ENCODE measurements around the gene TTC21A.

Gene TTC21A

DNA sequence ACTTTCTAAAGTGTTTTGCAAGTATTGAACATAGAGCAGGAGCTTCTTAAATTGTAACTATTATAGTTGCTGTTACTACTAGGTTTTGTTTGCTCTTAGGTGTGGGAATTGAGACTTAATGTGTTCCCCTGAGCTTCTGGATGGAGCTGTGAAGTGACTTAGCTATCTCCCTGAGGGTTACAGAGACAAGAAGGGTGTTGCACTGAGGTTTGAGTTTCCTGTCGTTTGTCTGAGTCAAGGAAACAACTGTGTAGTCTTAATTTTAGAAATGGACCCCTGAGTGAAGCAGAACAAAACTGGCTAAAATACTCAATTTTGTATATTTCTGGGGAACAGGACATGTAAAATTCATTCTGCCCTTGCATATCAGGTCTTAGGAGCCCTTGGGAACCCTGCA lies 20.4 kb downstream of the TTC21A start:
- H3K4me1 ChIP-seq (ENCODE audit: low read length): 0 out of 2 replicates have a peak, but pooled peaks cover 7% of the 10 kb centered on the region
- H3K27ac ChIP-seq (ENCODE audit: low read length): no peak overlapping the region
- H2AFZ ChIP-seq (ENCODE audit: low read length): no peak overlapping the region
- no peaks in the 10 kb centered on the region for H3K36me3 ChIP-seq (replicated peaks; ENCODE audit: insufficient read depth, low read length)
- no peaks in the 10 kb centered on the region for H3K27me3 ChIP-seq (replicated peaks; ENCODE audit: insufficient read depth, low read length)
- H3K79me2 ChIP-seq (ENCODE audit: low read length): no peaks in the 10 kb centered on the region
- no peak overlapping the region for H3K4me2 ChIP-seq (ENCODE audit: low read depth, low read length)
- no peak for DNase-seq
- H3K4me3 ChIP-seq (ENCODE audit: low read length): no peak overlapping the region
- H3K9me3 ChIP-seq (replicated peaks; ENCODE audit: insufficient read depth, low read length): no peaks in the 10 kb centered on the region
- H3K9ac ChIP-seq (ENCODE audit: low read length): no peak overlapping the region
- H3F3A ChIP-seq (ENCODE audit: insufficient read depth, low read length): no peaks in the 10 kb centered on the region
- no peaks in the 10 kb centered on the region for H3K9me2 ChIP-seq (replicated peaks; ENCODE audit: insufficient read depth, low read length)
- TF ChIP-seq EZH2 (optimal IDR thresholded peaks at IDR 0.05; ENCODE audit: low read depth, low read length) (no peak), EZH2phosphoT487 (IDR thresholded peaks at IDR 0.05; ENCODE audit: low read length) (no peak)
- TF ChIP-seq, protein P1, sequence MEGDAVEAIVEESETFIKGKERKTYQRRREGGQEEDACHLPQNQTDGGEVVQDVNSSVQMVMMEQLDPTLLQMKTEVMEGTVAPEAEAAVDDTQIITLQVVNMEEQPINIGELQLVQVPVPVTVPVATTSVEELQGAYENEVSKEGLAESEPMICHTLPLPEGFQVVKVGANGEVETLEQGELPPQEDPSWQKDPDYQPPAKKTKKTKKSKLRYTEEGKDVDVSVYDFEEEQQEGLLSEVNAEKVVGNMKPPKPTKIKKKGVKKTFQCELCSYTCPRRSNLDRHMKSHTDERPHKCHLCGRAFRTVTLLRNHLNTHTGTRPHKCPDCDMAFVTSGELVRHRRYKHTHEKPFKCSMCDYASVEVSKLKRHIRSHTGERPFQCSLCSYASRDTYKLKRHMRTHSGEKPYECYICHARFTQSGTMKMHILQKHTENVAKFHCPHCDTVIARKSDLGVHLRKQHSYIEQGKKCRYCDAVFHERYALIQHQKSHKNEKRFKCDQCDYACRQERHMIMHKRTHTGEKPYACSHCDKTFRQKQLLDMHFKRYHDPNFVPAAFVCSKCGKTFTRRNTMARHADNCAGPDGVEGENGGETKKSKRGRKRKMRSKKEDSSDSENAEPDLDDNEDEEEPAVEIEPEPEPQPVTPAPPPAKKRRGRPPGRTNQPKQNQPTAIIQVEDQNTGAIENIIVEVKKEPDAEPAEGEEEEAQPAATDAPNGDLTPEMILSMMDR (IDR thresholded peaks at IDR 0.05; ENCODE audit: low read length): no peak
- no peaks in the 10 kb centered on the region for H4K20me1 ChIP-seq (ENCODE audit: insufficient read depth, low read length)

DNA sequence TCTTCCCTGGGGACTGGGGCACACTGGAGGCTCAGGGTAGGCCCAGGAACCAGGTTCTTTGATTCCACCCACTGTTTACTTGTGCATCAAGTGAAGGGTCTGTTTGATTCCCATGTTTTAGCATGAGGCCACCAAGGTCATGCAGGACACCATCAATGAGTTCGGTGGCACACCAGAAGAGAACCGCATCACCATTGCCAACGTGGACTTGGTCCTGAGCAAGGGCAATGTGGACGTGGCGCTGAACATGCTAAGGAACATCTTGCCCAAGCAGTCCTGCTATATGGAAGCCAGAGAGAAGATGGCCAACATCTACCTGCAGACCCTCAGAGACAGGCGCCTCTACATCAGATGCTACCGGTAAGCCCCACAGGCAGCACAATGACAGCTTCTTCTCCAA lies 21.5 kb downstream of the TTC21A start:
- Histone ChIP-seq H3K79me2 (ENCODE audit: low read length) (no peaks in the 10 kb centered on the region), H3K4me3 (ENCODE audit: low read length) (no peak overlapping the region), H3K9ac (ENCODE audit: low read length) (no peak overlapping the region), H3K9me2 (replicated peaks; ENCODE audit: insufficient read depth, low read length) (no peaks in the 10 kb centered on the region), H3K36me3 (replicated peaks; ENCODE audit: insufficient read depth, low read length) (no peaks in the 10 kb centered on the region), H3F3A (ENCODE audit: insufficient read depth, low read length) (no peaks in the 10 kb centered on the region), H3K4me2 (ENCODE audit: low read depth, low read length) (no peak overlapping the region), H3K4me1 (ENCODE audit: low read length) (0 out of 2 replicates have a peak, but pooled peaks cover 7% of the 10 kb centered on the region), H3K27me3 (replicated peaks; ENCODE audit: insufficient read depth, low read length) (no peaks in the 10 kb centered on the region), H3K9me3 (replicated peaks; ENCODE audit: insufficient read depth, low read length) (no peaks in the 10 kb centered on the region), H2AFZ (ENCODE audit: low read length) (no peak overlapping the region), H4K20me1 (ENCODE audit: insufficient read depth, low read length) (no peaks in the 10 kb centered on the region), H3K27ac (ENCODE audit: low read length) (no peak overlapping the region)
- no peak for DNase-seq
- TF ChIP-seq, protein P1 (IDR thresholded peaks at IDR 0.05; ENCODE audit: low read length): no peak
- TF ChIP-seq EZH2phosphoT487 (IDR thresholded peaks at IDR 0.05; ENCODE audit: low read length): no peak
- TF ChIP-seq EZH2 (optimal IDR thresholded peaks at IDR 0.05; ENCODE audit: low read depth, low read length): no peak

DNA sequence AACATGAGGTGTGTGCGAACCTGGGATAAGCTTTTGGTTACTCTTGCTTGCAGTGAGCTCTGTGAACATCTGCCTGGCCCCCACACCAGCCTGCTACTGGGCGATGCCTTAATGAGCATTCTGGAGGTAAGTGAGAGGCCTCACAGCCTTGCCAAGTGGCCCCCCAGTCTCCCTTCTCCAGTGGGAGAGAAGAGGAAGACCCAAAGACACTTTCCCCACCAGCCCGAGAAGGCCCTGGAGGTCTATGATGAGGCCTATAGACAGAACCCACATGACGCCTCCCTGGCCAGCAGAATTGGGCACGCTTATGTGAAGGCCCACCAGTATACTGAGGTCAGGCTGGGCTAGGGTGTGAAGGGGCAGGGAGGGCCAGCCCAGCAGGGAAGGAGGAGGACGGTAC lies 22.5 kb downstream of the TTC21A start:
- H3K79me2 ChIP-seq (ENCODE audit: low read length): no peaks in the 10 kb centered on the region
- H4K20me1 ChIP-seq (ENCODE audit: insufficient read depth, low read length): no peaks in the 10 kb centered on the region
- no peaks in the 10 kb centered on the region for H3K9me2 ChIP-seq (replicated peaks; ENCODE audit: insufficient read depth, low read length)
- no peaks in the 10 kb centered on the region for H3K9me3 ChIP-seq (replicated peaks; ENCODE audit: insufficient read depth, low read length)
- H3K27ac ChIP-seq (ENCODE audit: low read length): no peak overlapping the region
- H3K4me2 ChIP-seq (ENCODE audit: low read depth, low read length): no peak overlapping the region
- H3K4me3 ChIP-seq (ENCODE audit: low read length): no peak overlapping the region
- H3K4me1 ChIP-seq (ENCODE audit: low read length): 0 out of 2 replicates have a peak, but pooled peaks cover 7% of the 10 kb centered on the region
- no peaks in the 10 kb centered on the region for H3K27me3 ChIP-seq (replicated peaks; ENCODE audit: insufficient read depth, low read length)
- no peaks in the 10 kb centered on the region for H3K36me3 ChIP-seq (replicated peaks; ENCODE audit: insufficient read depth, low read length)
- no peaks in the 10 kb centered on the region for H3F3A ChIP-seq (ENCODE audit: insufficient read depth, low read length)
- H2AFZ ChIP-seq (ENCODE audit: low read length): no peak overlapping the region
- no peak for DNase-seq
- TF ChIP-seq EZH2 (optimal IDR thresholded peaks at IDR 0.05; ENCODE audit: low read depth, low read length) (no peak), EZH2phosphoT487 (IDR thresholded peaks at IDR 0.05; ENCODE audit: low read length) (no peak)
- TF ChIP-seq, protein P1 (IDR thresholded peaks at IDR 0.05; ENCODE audit: low read length): no peak
- H3K9ac ChIP-seq (ENCODE audit: low read length): no peak overlapping the region
